ENCODE data around the gene ANKRD42.

The ANKRD42 gene

DNA sequence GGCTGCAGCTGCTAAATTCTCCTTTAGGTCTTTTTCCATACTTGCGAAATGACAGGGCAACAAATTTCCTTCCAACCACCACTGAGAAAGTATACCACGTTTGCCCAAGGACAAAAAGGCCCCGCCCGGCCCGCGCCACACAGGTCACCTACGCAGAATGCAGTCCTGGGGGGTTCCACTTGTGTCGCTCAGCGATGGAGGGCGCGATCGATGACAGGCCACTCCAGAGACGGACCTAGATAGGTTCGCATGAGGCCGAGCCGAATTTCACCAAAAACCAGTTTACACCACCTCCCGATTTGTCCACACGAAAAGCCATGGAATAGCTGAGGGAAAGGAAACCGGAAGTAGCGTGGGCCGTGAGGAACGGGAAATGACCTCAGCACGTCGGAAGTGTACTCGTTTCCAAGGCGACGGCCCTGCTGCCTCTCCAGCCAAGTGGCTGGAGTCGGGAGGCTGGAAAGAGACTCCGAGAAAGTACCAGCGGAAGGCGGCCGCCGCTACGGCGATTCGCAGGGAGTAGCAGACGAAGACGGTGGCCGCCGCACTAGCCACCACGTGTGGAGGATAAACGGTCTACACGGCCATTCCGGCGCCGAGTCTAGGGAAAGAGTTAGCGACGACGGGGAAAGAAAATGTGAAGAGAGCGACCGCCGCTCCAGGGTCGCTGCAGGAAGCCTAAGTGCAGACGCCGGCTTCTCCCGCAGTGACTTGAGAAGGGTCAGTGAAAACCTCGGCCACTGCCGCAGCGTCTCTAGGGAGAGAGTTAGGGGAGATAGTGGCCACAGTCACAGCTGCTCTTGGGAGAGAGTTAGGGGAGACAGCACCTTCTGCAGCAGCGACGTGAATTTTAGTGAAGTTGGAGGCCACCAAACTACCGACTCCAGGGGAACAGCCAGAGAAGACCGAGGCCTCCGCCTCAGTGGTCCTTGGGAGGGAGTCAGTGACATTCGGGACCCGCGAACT is at the start of gene ANKRD42:
Gene ANKRD42 (plus strand): TSS at position 398 of the 966 bp plus-strand sequence. CDS start 959 bp downstream, outside the sequence.
- peak; percentile 90 for DNase-seq (ENCODE audit: low read depth)
- peak within 1 kb of the TSS; percentile 86 for H3K4me3 ChIP-seq (ENCODE audit: low read depth, low read length)
- TF ChIP-seq CTCF (IDR thresholded peaks at IDR 0.05; ENCODE audit: control insufficient read depth, extremely low read depth, insufficient read depth) = no peak

- no peak for TF ChIP-seq CTCF (IDR thresholded peaks at IDR 0.05; ENCODE audit: control insufficient read depth, extremely low read depth, insufficient read depth)
- H3K4me3 ChIP-seq (ENCODE audit: low read depth, low read length) = no peak overlapping the region
- DNase-seq (ENCODE audit: low read depth) = no peak
Measured at GRCh38 chr11:83147895-83148294, 45.6 kb upstream of the ANKRD42 start.

GRCh38 chr11:83150450-83150849 is 43.1 kb upstream of the ANKRD42 start:
- TF ChIP-seq CTCF (IDR thresholded peaks at IDR 0.05; ENCODE audit: control insufficient read depth, extremely low read depth, insufficient read depth) = no peak
- DNase-seq (ENCODE audit: low read depth) = no peak
- no peak overlapping the region for H3K4me3 ChIP-seq (ENCODE audit: low read depth, low read length)

- H3K4me3 ChIP-seq (ENCODE audit: low read depth, low read length) = no peak overlapping the region
- TF ChIP-seq CTCF (IDR thresholded peaks at IDR 0.05; ENCODE audit: control insufficient read depth, extremely low read depth, insufficient read depth) = no peak
- no peak for DNase-seq (ENCODE audit: low read depth)
Measured at GRCh38 chr11:83151274-83151977, 42.1 kb upstream of the ANKRD42 start.

GRCh38 chr11:83152264-83152663 is 41.2 kb upstream of the ANKRD42 start:
- H3K4me3 ChIP-seq (ENCODE audit: low read depth, low read length) = no peak overlapping the region
- DNase-seq (ENCODE audit: low read depth) = no peak
- no peak for TF ChIP-seq CTCF (IDR thresholded peaks at IDR 0.05; ENCODE audit: control insufficient read depth, extremely low read depth, insufficient read depth)

- DNase-seq (ENCODE audit: low read depth) = no peak
Measured at GRCh38 chr11:83153764-83154163, 39.7 kb upstream of the ANKRD42 start.

More at GRCh38 chr11:83153764-83154163, 39.7 kb upstream of the ANKRD42 start:
- H3K4me3 ChIP-seq (ENCODE audit: low read depth, low read length) = no peak overlapping the region
- TF ChIP-seq CTCF (IDR thresholded peaks at IDR 0.05; ENCODE audit: control insufficient read depth, extremely low read depth, insufficient read depth) = no peak

Data from LNCaP clone FGC (cell line).